T47D (cell line): ENCODE measurements around the gene TTYH3.

Source experiments
- DNase-seq, 2 experiments: peaks; one replicate each; pipeline versions ENCODE4 v3.0.0 to v3.0.0-alpha.2; 2011 to 2012; ENCODE audit warnings: low read depth in 1 of 2, low spot score in 1 of 2
- JUND ChIP-seq: IDR thresholded peaks from 2 replicates; pipeline ENCODE4 v1.6.1; 2012; ENCODE audit warnings: low read depth
- in situ Hi-C: cut with HindIII; loops from 2 replicates; pipeline ENCODE4 v1.10.0; 2016; ENCODE audit warnings: low sequenced_read_pairs, low pct_unique_long_range_greater_than_20kb

The TTYH3 gene

DNA sequence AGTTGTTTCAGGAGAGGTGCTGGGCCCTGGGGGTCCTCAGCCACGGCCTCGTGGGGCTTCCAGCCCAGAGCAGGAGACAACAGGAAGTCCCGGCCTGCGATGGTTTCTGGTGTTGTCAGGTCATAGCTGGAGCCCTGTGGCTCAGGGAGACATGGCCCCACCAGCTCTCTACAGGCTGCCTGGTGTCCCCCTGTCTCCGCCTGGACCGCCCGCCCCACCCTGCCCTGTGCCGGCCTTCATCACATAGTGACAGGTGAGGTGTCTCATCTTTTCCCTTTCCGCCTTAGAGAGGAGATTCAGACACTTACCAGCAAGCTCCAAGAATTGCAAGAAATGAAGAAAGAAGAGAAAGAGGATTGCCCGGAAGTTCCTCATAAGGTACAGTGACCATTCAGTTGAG lies 37.2 kb upstream of the TTYH3 start:
- in situ Hi-C loops, result no loop called here
- DNase-seq, result no peak
- no peak for TF ChIP-seq JUND

DNA sequence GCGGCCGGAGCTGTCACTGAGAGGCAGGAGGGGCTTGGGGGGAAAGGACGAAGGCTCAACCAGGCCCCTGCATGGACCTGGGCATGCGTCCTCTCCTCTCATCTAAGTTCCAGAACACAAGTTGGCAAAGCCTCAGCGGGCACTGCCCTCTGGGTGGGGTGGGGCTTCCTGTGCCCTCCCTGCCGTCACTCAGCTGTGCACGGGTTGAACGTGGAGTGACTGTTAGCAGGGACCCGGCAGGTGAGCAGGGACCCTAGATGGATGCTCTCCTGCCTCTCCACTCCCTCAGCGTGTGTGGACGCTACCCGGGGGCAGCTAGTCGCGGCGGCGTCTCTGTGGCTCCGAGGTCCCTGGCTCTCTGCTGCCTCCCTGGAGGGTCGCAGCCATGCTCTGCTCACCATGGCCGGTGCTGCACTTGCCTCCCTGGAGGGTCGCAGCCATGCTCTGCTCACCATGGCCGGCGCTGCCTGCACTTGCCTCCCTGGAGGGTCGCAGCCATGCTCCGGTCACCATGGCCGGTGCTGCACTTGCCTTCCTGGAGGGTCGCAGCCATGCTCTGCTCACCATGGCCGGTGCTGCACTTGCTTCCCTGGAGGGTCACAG lies 36.4 kb upstream of the TTYH3 start:
- in situ Hi-C loops, result no loop called here
- no peak for TF ChIP-seq JUND
- no peak for DNase-seq

DNA sequence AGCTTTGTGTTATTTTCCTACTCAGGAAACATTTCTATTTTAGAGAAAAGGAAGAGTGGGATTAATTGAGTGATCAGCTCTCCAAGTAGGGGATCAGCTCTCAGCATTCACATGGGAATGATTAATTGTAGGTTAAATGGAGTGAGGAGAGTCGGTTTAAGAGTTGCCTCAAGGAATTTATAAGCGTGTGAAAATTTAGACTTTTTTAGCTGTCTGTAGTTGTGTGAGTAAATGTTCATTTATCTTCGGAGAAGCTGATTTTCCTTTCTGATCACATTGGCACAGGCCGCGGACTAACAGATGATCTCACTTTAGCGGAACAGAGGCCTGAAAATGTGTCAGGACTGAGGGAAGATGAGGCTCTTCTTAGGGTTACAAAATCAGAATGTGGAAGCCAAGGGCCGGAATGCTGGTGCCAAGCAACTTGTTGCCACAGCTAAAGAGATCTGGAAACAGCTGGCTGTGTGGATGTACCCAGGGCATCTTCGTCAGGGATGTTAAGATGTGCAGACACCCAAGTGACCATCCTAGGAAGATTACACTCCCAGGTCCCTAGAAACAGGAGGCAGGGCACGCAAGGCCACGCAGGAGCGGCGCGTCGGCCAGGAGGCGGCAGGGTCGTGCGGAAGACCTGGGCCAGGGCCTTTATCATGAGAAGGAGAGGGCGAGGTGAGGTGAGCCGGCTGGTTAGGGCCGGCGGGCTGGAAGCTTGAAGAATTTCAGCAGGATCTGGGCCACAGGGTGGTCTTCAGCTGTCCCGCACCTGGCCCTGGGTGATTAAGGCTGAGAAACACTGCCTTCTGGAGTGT lies 35.1 kb upstream of the TTYH3 start:
- DNase-seq, result no peak
- in situ Hi-C loops, result no loop called here
- no peak for TF ChIP-seq JUND

DNA sequence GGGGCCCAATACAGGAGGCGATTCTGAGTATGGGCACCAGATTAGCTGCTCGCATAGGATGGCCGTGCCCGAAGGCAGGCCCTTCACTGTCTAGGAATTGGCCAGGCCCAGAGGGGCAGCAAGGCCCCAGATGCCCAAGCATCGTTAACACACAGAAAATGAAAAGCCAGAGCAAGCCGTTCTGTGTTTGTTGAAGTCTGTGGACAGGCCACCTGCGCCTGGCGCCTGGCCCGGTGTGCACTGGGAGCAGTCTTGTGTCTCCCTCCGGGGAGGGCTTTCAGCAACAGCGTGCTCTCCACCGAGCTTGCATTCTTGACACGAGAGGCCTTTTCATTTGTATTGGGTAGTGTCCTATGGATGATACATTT lies 34.5 kb upstream of the TTYH3 start:
- in situ Hi-C loops, result no loop called here
- no peak for DNase-seq
- no peak for TF ChIP-seq JUND

DNA sequence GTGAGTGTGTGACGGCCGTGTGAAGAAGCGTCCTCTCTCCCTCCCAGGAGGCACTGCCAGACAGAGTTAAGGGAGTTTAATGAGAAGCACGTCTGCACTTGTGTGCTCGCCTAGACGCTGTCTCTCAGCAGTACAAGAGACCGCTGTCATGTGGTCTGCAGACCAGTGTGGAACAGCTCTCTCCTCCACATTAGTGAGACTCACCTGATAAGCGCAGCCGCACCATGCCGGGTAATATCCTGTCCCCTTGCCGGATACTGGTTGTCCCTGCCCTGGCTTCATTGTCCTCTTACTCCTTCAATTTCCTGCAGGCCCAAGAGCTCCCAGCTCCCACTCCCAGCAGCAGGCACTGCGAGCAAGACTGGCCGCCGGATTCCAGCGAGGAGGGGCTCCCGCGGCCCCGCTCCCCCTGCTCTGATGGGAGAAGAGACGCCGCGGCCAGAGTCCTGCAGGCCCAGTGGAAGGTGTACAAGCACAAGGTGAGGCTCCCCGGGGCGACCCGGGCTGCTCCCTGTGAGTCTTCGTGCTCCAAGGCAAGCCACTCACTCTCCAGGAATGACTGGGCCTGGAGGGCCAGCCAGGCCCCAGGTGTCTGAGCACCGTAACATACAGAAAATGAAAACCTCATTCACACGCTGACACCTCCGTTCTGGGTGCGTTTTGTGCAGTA lies 33.5 kb upstream of the TTYH3 start:
- in situ Hi-C loops, result no loop called here
- TF ChIP-seq JUND, result no peak
- DNase-seq, result no peak

DNA sequence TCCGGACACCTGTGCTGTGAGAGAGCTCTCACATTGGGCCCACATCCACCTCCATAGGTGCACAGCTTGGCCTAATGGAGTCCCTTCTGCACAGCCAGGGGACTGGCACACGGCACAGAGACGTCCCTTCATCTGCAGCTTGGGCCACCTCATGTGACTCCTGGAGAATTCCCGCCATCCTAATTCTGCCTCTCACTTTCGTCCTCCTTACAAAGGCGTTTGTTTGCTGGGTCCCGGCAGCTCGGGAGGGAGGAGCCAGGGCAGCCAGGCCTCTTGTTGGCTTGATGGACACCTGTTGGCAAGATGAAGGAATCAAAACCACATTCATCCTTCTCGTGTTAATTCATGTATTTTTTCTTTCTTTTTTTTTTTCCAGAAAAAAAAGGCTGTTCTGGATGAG lies 30.7 kb upstream of the TTYH3 start:
- TF ChIP-seq JUND, result no peak
- in situ Hi-C loops, result no loop called here
- DNase-seq, result no peak

DNA sequence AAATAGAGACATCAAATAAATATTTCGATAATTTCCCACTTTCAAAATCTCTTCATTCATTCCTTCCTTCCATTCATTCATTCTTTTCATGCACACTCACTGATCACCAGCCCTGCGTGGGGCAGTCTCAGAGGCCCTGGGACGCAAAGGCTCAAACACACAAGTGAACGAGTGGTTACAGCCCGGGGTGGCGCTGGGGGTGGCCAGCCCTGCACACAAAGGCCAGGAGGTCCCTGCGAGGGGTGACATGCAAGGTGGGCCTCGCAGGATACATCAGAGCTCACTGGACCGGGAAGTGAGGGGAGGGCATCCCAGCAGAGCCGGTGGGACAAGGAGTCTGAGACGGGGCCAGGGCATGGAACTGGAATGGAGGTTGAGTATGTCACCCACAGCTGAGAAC lies 29.9 kb upstream of the TTYH3 start:
- TF ChIP-seq JUND, result no peak
- in situ Hi-C loops, result no loop called here
- no peak for DNase-seq

DNA sequence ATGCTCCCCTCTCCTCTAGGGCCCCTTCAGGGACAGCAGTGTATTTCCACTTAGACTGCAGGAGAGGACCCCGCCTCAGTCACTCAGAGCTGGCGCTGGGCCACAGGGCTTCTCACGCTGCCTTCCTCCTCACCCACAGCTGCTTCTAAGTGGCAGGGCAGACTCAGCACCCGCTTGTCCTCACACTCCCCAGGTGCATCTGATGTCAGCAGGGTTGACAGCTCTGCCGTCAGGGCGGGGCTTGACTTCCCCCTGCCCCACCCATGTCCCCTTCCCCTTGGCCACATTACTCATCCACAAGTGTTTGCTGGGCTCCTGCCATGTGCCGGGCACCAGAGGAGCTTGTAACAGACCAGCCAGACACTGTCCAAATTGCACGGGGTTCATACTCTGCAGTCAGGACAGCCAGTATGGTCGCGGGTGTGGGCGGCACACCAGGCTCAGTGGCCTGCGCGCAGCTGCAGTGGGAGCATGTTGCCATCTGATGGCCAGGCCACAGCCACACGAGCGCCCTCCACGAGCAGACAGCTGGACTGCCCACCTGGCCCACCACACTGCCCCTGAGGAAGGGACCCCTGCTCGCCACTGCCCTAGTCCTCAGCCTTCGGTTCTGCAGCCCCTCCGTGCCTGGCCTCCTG lies 29.3 kb upstream of the TTYH3 start:
- in situ Hi-C loops, result no loop called here

DNA sequence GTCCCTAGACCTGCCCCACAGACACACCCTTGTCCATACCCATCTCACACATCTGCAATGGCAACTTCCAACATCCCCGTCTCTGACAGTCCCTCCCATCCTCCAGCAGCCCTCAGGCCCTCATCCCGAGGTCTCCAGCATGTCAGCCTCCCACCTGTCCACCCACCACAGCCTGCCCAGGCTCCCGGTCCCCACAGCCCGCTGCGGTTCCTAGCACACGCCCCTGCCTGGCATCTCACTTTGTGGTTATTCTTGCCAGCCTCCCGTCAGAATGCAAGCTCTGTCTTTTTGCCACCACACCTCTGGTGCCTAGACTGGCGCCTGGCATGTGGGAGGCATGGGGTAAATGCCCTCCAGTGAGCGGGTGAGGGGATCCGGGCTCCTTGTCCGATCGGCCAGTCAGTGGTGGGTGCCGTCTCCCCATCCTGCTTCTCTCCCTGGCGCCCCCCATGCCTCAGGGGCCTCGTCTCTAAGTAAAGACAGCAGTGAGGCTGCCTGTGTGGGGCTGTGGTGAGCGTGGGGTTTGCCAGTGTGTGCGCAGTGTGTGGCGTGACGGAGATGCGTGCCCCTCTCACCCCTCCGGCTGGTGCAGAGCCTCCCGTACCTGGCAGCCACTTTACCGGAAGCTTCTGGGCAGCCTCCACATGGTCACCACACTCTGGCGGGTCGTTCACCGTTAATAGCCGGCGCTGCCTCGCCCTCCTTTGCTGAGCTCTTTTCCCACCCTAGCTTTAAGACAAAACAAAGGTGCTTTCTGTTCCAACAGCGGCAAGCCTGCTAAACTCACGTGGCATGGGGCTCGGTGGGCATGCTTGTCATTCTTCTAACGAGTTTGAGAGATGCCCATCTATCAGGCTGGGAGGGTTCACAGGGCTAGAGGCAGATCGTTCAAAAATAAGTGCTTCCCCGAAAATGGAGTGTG lies 28.5 kb upstream of the TTYH3 start:
- no peak for DNase-seq
- in situ Hi-C loops, result no loop called here
- TF ChIP-seq JUND, result no peak

More for the DNA sequence above, 29.3 kb upstream of the TTYH3 start:
- TF ChIP-seq JUND, result no peak
- no peak for DNase-seq

DNA sequence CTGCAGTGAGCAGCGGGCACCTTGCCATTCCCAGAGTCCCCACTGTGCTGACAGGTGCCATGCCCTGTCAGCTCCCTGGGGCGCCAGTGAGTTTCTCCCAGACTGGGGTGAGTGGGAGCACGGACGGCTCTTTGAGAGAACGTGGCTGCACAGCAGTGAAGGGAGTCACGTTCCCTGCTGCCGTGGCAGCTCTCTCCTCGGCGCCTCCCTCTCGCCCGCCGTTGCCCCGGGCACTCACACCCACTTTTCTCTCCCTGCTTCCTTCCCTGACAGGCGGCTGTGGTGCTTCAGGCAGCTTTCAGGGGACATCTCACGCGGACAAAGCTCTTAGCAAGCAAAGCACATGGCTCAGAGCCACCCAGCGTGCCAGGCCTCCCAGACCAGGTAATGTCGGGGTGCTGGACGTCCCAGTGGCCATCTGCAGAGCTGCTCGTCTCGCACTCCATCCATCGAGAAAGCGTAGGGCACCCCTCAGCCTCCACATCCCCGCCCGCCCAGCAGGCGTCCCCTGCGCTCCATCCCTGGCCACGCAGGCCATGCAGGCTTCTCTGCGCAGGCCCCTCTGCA lies 27.1 kb upstream of the TTYH3 start:
- TF ChIP-seq JUND, result no peak
- in situ Hi-C loops, result no loop called here
- DNase-seq, result no peak

DNA sequence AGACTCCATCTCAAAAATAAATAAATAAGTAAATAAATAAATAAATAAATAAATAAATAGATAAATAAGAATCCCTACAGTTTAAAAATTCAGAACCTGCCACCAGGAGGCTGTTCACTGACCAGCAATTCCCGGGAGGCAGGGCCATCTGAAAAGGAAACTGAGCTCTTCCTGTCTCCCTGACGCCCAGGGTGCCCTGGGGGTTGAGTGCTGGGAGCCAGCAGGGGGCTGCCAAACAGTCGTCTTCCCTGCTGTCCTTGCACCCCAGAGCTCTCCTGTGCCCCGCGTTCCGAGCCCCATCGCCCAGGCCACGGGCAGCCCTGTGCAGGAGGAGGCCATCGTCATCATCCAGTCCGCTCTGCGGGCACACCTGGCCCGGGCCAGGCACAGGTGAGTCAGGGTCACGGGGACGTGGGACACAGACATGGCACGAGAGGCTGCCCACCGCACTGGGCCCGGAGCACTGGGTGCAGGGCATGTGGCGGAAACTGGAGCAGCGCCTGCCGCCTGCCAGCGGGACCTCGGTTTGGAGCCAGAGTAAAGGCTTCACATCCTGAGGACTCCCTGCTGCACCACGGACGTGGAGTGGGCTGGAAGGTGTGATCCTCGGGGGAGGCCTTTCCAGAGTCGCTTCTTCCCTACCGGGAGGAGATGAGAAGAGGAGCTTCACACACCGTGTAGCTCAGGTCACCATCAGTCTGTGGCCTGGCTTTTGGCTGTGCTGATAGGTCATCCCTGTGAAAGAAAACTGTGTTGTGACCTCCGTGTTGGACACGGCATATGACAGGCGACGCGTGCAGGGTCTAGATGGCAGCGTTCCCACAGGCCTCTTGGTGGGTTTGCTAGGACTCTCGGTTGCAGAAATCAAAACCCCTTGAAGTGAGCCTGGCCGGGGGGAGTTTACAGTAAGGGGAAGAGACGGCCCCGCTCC lies 25.9 kb upstream of the TTYH3 start:
- no peak for TF ChIP-seq JUND
- in situ Hi-C loops, result no loop called here
- peak in 1 of 2 experiments; percentile 56 for DNase-seq
